ENCODE results near the gene GRB10. TPM values are rescaled to one million over a fixed set of nuclear protein-coding genes. Genes with fewer than 3 reads are reported as not detected.

GRB10 gene
- total and polyA plus RNA-seq, 2 of the 8 experiments (the other 6 are each of a cell fraction or from before 2014, with no cell fraction given), result 35.7 to 97.0 TPM

GRCh38 chr7:50795253-50795652 lies 12.6 kb upstream of the GRB10 start:
- H3K27me3 ChIP-seq (replicated peaks in 1 of 4; ENCODE audit: control insufficient read depth in 3 of 4, extremely low read depth in 1 of 4, insufficient read depth in 3 of 4, low read length in 3 of 4), result peaks cover 3 to 20% (median 19%) of the 10 kb centered on the region in 4 experiments
- H3K14ac ChIP-seq (ENCODE audit: insufficient read length), result no peak overlapping the region
- H3K4me1 ChIP-seq (replicated peaks in 1 of 4; ENCODE audit: control insufficient read depth in 3 of 4, insufficient read depth in 4 of 4, low read length in 3 of 4), result peaks cover 4 to 17% (median 10%) of the 10 kb centered on the region in 4 experiments; a peak in 6 of 7 replicates
- CTCF ChIA-PET (ENCODE audit: partially characterized antibody), result interaction anchor here (0.9 to 1.5 kb wide), 3 partner anchors 9 to 272 kb away, joined by 3 to 5 read pairs (median 4); no protein-coding TSS in a partner anchor
- no peak overlapping the region for H3K27ac ChIP-seq (ENCODE audit: low read depth, low read length)
- TF ChIP-seq MAX (IDR thresholded peaks at IDR 0.05), result no peak
- no peak for TF ChIP-seq BRCA1 (IDR thresholded peaks at IDR 0.05; ENCODE audit: low read depth, low read length)
- no peak for TF ChIP-seq TBP (IDR thresholded peaks at IDR 0.05; ENCODE audit: low read depth, low read length)
- TF ChIP-seq ATF3 (IDR thresholded peaks at IDR 0.05; ENCODE audit: insufficient read depth, low read depth, low read length), result no peak
- no peak for TF ChIP-seq YY1 (IDR thresholded peaks at IDR 0.05; ENCODE audit: low read depth, low read length)
- TF ChIP-seq EZH2 (IDR thresholded peaks at IDR 0.05; ENCODE audit: low read depth, low read length, severe bottlenecking), result no peak
- TF ChIP-seq NRF1 (IDR thresholded peaks at IDR 0.05; ENCODE audit: low read depth, low read length), result no peak
- TF ChIP-seq RNF2 (IDR thresholded peaks at IDR 0.05; ENCODE audit: borderline replicate concordance, low read depth, low read length, missing control alignments, poor library complexity, severe bottlenecking), result no peak
- TF ChIP-seq HDAC2 (IDR thresholded peaks at IDR 0.05; ENCODE audit: borderline replicate concordance in 1 of 2, low read depth in 2 of 2, low read length in 2 of 2), result no peak
- TF ChIP-seq BCL11A (IDR thresholded peaks at IDR 0.05; ENCODE audit: low read depth in 2 of 2, low read length in 2 of 2), result no peak
- no peak for TF ChIP-seq SIX5 (IDR thresholded peaks at IDR 0.05; ENCODE audit: low read depth, low read length)
- no peak for TF ChIP-seq PHF8 (conservative IDR thresholded peaks at IDR 0.05; ENCODE audit: low read depth, low read length)
- no peak overlapping the region for H3K4me3 ChIP-seq (ENCODE audit: extremely low read depth in 1 of 4, insufficient read depth in 2 of 4, low read depth in 3 of 4, low read length in 4 of 4)
- peaks cover 6% of the 10 kb centered on the region for H3K23me2 ChIP-seq (ENCODE audit: low read depth, low read length)
- no peak for DNase-seq (ENCODE audit: low read depth in 1 of 2, low spot score in 2 of 2)
- no peak overlapping the region for H3K4ac ChIP-seq (replicated peaks; ENCODE audit: insufficient read length, low read depth, low read length)
- FAIRE-seq, result no peak
- no peak overlapping the region for H4K5ac ChIP-seq (ENCODE audit: insufficient read length, low read depth, low read length)
- H4K20me1 ChIP-seq (replicated peaks in 1 of 2; ENCODE audit: control insufficient read depth in 1 of 2, insufficient read depth in 2 of 2, low read length in 2 of 2), result peaks cover 0 to 3% of the 10 kb centered on the region in 2 experiments
- H2BK120ac ChIP-seq (replicated peaks; ENCODE audit: low read depth, low read length), result no peak overlapping the region
- POLR2A ChIA-PET (ENCODE audit: partially characterized antibody), result no interaction called here
- no peak overlapping the region for H3K56ac ChIP-seq (replicated peaks; ENCODE audit: insufficient read length, low read depth, low read length)
- no peak overlapping the region for H2BK5ac ChIP-seq (ENCODE audit: low read depth, low read length)
- H3K9me3 ChIP-seq (ENCODE audit: insufficient read depth in 2 of 2, low read depth in 1 of 2, low read length in 1 of 2), result peaks cover 3% of the 10 kb centered on the region in 2 experiments; a peak in 2 of 4 replicates
- H2BK12ac ChIP-seq (ENCODE audit: low read depth, low read length), result no peak overlapping the region
- peaks cover 2% of the 10 kb centered on the region; the same call in 1 of the 2 replicates for H3K79me1 ChIP-seq (ENCODE audit: low read depth, low read length)
- no peak overlapping the region for H2AFZ ChIP-seq (ENCODE audit: low read length)
- no peak overlapping the region for H2AK5ac ChIP-seq (ENCODE audit: low read depth, low read length)
- no peak overlapping the region for H3K23ac ChIP-seq (ENCODE audit: insufficient read length)
- H3K9ac ChIP-seq (replicated peaks in 1 of 4; ENCODE audit: extremely low read depth in 1 of 4, low read depth in 3 of 4, low read length in 3 of 4), result no peak overlapping the region
- 59% methylated on average over 2 of the region's 2 CpGs; no CpG with 5 or more reads in 1 of the 2 experiments for WGBS, 2 experiments (ENCODE audit: extremely low coverage in 1 of 2, insufficient coverage in 1 of 2, insufficient read length in 1 of 2, insufficient replicate concordance in 2 of 2, low coverage in 1 of 2, low lambda C conversion rate in 2 of 2, missing lambda C conversion rate in 1 of 2)
- no peak overlapping the region for H2BK20ac ChIP-seq (ENCODE audit: low read length)
- H3K79me2 ChIP-seq (ENCODE audit: control insufficient read depth in 1 of 2, insufficient read depth in 2 of 2, low read length in 2 of 2), result peaks cover 5 to 22% of the 10 kb centered on the region in 2 experiments; a peak in 3 of 4 replicates
- no peak overlapping the region for H3K18ac ChIP-seq (ENCODE audit: extremely low read depth, low read length)
- no peaks in the 10 kb centered on the region for H3K36me3 ChIP-seq (ENCODE audit: control insufficient read depth in 2 of 4, insufficient read depth in 4 of 4, low read length in 3 of 4)
- no peak overlapping the region for H4K8ac ChIP-seq (ENCODE audit: extremely low read depth, insufficient read depth, low read length)
- H3K4me2 ChIP-seq (ENCODE audit: insufficient read depth in 1 of 2, low read depth in 2 of 2, low read length in 2 of 2), result no peak overlapping the region
- H2BK15ac ChIP-seq (ENCODE audit: low read length), result no peak overlapping the region
- no peak overlapping the region for H4K91ac ChIP-seq (replicated peaks; ENCODE audit: insufficient read length, low read length)

Measured in H1 (cell line).